Measurements from ENCODE around the gene IKZF4. TPM values are rescaled to one million over a fixed set of nuclear protein-coding genes. Genes with fewer than 3 reads are reported as not detected.
"Not testable (repeated sequence)": the region's sequence is repeated elsewhere in the genome, so short reads cannot be mapped to it uniquely, and the experiment has no call there.

IKZF4 gene
- total RNA-seq, 1 donor from 2014 or later: 13.1 TPM

DNA sequence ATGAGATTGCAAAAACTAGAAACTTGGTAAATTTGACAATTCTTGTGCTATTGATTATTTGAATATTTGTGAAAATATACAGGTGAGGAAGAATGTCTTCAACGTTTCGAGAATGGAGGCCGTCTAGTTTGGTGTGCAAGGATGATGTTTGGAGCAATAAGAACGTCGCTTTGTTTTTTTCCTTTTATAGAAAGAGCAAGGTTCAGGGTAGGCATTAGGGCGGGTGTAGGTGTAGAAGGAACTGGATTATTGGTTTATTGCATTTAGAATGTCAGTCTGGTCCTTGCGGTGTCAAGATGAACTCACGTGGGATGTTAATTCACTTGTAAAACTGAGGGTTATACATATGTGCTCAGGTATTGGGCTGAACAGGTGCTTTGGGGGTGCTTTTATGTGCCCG is 22.0 kb downstream of the IKZF4 start:
- Histone ChIP-seq H3K9me3 (no peaks in the 10 kb centered on the region), H3K4me3 (peak overlapping the region; percentile 92), H3K4me1 (peaks cover 21% of the 10 kb centered on the region), H3K27ac (peak overlapping the region; percentile 97), H3K36me3 (peaks cover 39% of the 10 kb centered on the region), H3K27me3 (ENCODE audit: low read depth) (no peaks in the 10 kb centered on the region)
- intact Hi-C loops (cut with DNase I): no loop called here
- no peak for ATAC-seq
- TF ChIP-seq, protein P1, sequence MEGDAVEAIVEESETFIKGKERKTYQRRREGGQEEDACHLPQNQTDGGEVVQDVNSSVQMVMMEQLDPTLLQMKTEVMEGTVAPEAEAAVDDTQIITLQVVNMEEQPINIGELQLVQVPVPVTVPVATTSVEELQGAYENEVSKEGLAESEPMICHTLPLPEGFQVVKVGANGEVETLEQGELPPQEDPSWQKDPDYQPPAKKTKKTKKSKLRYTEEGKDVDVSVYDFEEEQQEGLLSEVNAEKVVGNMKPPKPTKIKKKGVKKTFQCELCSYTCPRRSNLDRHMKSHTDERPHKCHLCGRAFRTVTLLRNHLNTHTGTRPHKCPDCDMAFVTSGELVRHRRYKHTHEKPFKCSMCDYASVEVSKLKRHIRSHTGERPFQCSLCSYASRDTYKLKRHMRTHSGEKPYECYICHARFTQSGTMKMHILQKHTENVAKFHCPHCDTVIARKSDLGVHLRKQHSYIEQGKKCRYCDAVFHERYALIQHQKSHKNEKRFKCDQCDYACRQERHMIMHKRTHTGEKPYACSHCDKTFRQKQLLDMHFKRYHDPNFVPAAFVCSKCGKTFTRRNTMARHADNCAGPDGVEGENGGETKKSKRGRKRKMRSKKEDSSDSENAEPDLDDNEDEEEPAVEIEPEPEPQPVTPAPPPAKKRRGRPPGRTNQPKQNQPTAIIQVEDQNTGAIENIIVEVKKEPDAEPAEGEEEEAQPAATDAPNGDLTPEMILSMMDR (IDR thresholded peaks at IDR 0.05): no peak
- no peak for DNase-seq

DNA sequence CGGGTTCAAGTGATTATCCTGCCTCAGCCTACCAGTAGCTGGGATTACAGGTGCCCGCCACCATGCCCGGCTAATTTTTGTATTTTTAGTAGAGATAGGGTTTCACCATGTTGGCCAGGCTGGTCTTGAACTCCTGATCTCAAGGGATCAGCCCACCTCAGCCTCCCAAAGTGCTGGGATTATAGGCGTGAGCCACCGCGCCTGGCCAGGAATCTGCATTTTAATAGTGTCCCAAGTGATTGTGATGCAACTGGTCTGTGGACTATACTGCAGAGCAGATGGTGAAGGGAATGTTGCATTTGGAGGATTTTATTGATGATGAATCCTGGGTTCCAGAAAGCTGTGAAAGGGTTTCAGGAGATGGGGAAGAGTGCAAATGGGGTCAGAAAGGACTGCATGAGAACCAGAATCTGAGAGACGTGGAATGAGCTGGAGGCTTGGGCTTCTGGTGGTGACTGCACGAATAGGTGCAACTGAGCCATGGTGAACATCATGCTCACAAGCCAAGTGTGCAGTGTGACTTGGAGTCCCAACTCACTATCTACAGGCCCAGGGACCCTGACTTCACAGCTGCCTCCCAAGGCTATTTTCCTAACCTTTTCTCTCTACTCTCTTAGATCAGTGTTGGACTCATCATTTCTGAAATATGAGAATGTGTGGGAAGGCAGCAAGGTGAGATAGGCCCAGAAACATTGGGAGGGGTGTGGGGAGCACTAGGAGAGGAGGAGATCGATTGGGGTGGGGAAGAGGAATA is 25.4 kb downstream of the IKZF4 start:
- Histone ChIP-seq H3K27me3 (ENCODE audit: low read depth) (no peaks in the 10 kb centered on the region), H3K27ac (no peak overlapping the region), H3K9me3 (no peaks in the 10 kb centered on the region), H3K36me3 (peaks cover 31% of the 10 kb centered on the region), H3K4me3 (no peak overlapping the region), H3K4me1 (peaks cover 15% of the 10 kb centered on the region)
- TF ChIP-seq, protein P1 (IDR thresholded peaks at IDR 0.05): no peak
- ATAC-seq (no peak), DNase-seq (no peak)
- intact Hi-C loops (cut with DNase I): no loop called here

DNA sequence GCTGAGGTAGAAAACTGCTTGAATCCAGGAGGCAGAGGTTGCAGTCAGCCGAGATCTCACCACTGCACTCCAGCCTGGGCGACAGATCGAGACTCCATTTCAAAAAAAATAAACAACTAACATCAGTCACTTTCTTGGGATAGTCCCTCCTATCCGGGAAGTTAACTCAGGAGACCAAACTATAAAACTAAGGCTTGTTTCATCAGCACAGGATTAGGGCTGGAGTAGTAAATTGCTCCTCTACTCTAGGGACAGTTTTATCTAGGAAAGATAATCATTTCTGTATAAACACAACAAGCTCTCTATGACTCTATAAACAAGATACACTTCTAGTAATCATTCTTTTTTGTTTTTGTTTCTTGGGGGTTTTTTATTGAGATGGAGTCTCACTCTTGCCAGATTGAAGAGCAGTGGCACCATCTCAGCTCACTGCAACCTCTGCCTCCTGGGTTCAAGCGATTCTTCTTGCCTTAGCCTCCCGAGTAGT is 32.6 kb downstream of the IKZF4 start:
- intact Hi-C loops (cut with DNase I): no loop called here
- DNase-seq (no peak), ATAC-seq (no peak)
- H3K9me3 ChIP-seq: no peaks in the 10 kb centered on the region
- H3K27ac ChIP-seq: no peak overlapping the region
- TF ChIP-seq, protein P1 (IDR thresholded peaks at IDR 0.05): no peak
- no peaks in the 10 kb centered on the region for H3K4me1 ChIP-seq
- H3K4me3 ChIP-seq: no peak overlapping the region
- no peaks in the 10 kb centered on the region for H3K27me3 ChIP-seq (ENCODE audit: low read depth)
- H3K36me3 ChIP-seq: no peaks in the 10 kb centered on the region

DNA sequence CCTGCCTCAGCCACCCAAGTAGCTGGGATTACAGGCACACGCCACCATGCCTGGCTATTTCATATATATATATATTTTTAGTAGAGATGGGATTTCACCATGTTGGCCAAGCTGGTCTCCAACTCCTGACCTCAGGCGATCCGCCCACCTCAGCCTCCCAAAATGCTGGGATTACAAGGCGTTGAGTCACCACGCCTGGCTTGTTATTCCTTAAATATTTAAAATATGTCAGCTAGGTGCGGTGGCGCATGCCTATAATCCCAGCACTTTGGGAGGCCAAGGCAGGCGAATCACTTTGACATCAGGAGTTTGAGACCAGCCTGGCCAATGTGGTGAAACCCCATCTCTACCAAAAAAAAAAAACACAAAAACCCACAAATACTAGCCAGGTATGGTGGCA is 39.1 kb downstream of the IKZF4 start:
- H3K27ac ChIP-seq; H3K36me3 ChIP-seq; H3K9me3 ChIP-seq; H3K4me3 ChIP-seq; H3K27me3 ChIP-seq (ENCODE audit: low read depth); DNase-seq; intact Hi-C loops (cut with DNase I); H3K4me1 ChIP-seq; ATAC-seq: not testable (repeated sequence)

DNA sequence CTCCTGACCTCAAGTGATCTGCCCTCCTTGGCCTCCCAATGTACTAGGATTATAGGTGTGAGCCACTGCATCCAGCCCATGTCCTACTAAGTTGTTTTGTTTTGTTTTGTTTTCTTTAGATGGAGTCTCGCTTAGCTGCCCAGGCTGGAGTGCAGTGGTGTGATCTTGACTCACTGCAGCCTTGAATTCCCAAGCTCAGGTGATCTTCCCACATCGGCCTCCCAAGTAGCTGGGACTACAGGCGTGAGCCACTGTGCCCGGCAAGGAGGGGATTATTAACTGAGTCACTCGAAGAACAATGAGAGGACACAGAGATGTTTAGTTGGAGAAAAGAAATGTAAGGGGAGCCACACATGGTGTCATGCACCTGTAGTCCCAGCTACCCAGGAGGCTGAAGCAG is 41.1 kb downstream of the IKZF4 start:
- Histone ChIP-seq H3K27ac (no peak overlapping the region), H3K36me3 (no peaks in the 10 kb centered on the region), H3K27me3 (ENCODE audit: low read depth) (no peaks in the 10 kb centered on the region), H3K4me1 (no peaks in the 10 kb centered on the region), H3K9me3 (no peaks in the 10 kb centered on the region), H3K4me3 (no peak overlapping the region)
- TF ChIP-seq, protein P1 (IDR thresholded peaks at IDR 0.05): no peak
- no peak for DNase-seq
- intact Hi-C loops (cut with DNase I): no loop called here
- no peak for ATAC-seq

DNA sequence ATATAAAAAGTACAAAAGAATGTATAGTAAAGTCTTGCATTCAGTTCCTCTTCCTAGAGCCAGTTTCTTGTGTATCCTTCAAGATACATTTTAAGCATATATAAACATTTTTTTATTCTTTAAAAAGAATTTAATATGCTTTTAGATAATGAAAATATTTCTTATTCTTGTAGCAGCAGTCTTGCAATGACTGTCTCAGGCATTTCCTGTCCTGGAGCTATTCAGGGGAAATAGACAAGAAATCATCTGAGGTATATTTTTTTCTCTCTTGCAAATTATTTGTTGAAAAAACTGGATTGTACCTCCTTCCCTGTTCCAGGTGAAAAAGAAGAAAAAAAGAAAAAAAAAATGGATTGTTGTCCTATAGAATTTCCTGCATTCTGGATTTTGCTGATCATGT is 42.2 kb downstream of the IKZF4 start:
- Histone ChIP-seq H3K4me3 (no peak overlapping the region), H3K27ac (no peak overlapping the region), H3K36me3 (no peaks in the 10 kb centered on the region), H3K9me3 (no peaks in the 10 kb centered on the region), H3K4me1 (no peaks in the 10 kb centered on the region), H3K27me3 (ENCODE audit: low read depth) (no peaks in the 10 kb centered on the region)
- TF ChIP-seq, protein P1 (IDR thresholded peaks at IDR 0.05): no peak
- ATAC-seq (no peak), DNase-seq (no peak)
- intact Hi-C loops (cut with DNase I): no loop called here

Data from lower lobe of right lung (tissue), 2 donors.